ENCODE results near the gene NLGN1. TPM values are rescaled to one million over a fixed set of nuclear protein-coding genes. Genes with fewer than 3 reads are reported as not detected.

Gene NLGN1
- total RNA-seq, 1 experiment from 2014 or later, result not detected

GRCh38 chr3:173939331-173939730 is 541.8 kb downstream of the NLGN1 start:
- H3K36me3 ChIP-seq (ENCODE audit: control insufficient read depth in 1 of 2, insufficient read depth in 2 of 2, low read length in 2 of 2), result no peaks in the 10 kb centered on the region
- H3K27me3 ChIP-seq (ENCODE audit: insufficient read depth, low read length), result no peaks in the 10 kb centered on the region
- ChIA-PET RAD21 (ENCODE audit: low non-redundant PET in 1 of 2, low total read pairs in 2 of 2, uncharacterized antibody in 2 of 2, unreplicated experiment in 2 of 2) (no interaction called here), POLR2A (no interaction called here), CTCF (no interaction called here)
- H3K4me1 ChIP-seq (ENCODE audit: control insufficient read depth in 1 of 2, insufficient read depth in 2 of 2, low read length in 2 of 2), result peaks cover 0 to 5% of the 10 kb centered on the region in 2 experiments; a peak in 1 of 4 replicates
- no peaks in the 10 kb centered on the region for H3K9me3 ChIP-seq (ENCODE audit: control insufficient read depth in 1 of 2, insufficient read depth in 1 of 2, low read depth in 1 of 2, low read length in 2 of 2)
- ATAC-seq, result no peak
- no peaks in the 10 kb centered on the region for H3K79me2 ChIP-seq (ENCODE audit: insufficient read depth, low read length)
- H2AFZ ChIP-seq (ENCODE audit: low read depth, low read length, poor library complexity, severe bottlenecking), result no peak overlapping the region
- no peaks in the 10 kb centered on the region for H3K9me2 ChIP-seq (ENCODE audit: insufficient read depth)
- H3K4me3 ChIP-seq (replicated peaks in 1 of 2; ENCODE audit: low read depth in 1 of 2, low read length in 2 of 2), result no peak overlapping the region
- DNase-seq (ENCODE audit: low read depth, low spot score), result no peak
- intact Hi-C loops (cut with micrococcal nuclease), result no loop called here
- TF ChIP-seq EZH2 (IDR thresholded peaks at IDR 0.05) (no peak), FOSL1 (IDR thresholded peaks at IDR 0.05; ENCODE audit: low read depth) (no peak), EGR1 (IDR thresholded peaks at IDR 0.05; ENCODE audit: low read depth) (no peak), ELF1 (IDR thresholded peaks at IDR 0.05; ENCODE audit: borderline replicate concordance, low read depth) (no peak), SRF (IDR thresholded peaks at IDR 0.05; ENCODE audit: low read depth) (no peak), REST (IDR thresholded peaks at IDR 0.05; ENCODE audit: low read depth) (no peak), ATF3 (IDR thresholded peaks at IDR 0.05) (no peak), CEBPB (IDR thresholded peaks at IDR 0.05; ENCODE audit: low read depth) (no peak), ZNF274 (IDR thresholded peaks at IDR 0.05; ENCODE audit: low read depth, low read length) (no peak), RAD21 (IDR thresholded peaks at IDR 0.05; ENCODE audit: low read depth) (no peak), CBX3 (IDR thresholded peaks at IDR 0.05; ENCODE audit: low read depth) (no peak)
- H3K27ac ChIP-seq (ENCODE audit: low read depth, low read length), result no peak overlapping the region
- H3K4me2 ChIP-seq (ENCODE audit: low read length), result no peak overlapping the region
- H3K9ac ChIP-seq (ENCODE audit: low read length), result no peak overlapping the region
- BruUV-seq (replicated peaks), result no TSS peak
- no peaks in the 10 kb centered on the region for H4K20me1 ChIP-seq (ENCODE audit: insufficient read depth)
